SJCRH30 (cell line): Measurements from ENCODE around the gene GATA3. TPM values are rescaled to one million over a fixed set of nuclear protein-coding genes. Genes with fewer than 3 reads are reported as not detected.

Experiments used
- DNase-seq, 2 experiments: peaks; one replicate each; pipeline ENCODE4 v3.0.0-alpha.2; 2015 to 2020
- H3K27ac ChIP-seq: fragments of 250-450 bp; sonication (Bioruptor Pico); 2 replicates; pipeline ENCODE4 v1.5.1; 2020; ENCODE audit warnings: mild to moderate bottlenecking, moderate library complexity
- H3K27me3 ChIP-seq: fragments of 250-450 bp; sonication (Bioruptor Pico); 2 replicates; pipeline ENCODE4 v1.5.1; 2020; ENCODE audit warnings: mild to moderate bottlenecking, moderate library complexity
- H3K36me3 ChIP-seq: fragments of 250-450 bp; sonication (Bioruptor Pico); 2 replicates; pipeline ENCODE4 v1.5.1; 2020; ENCODE audit warnings: mild to moderate bottlenecking, moderate library complexity
- H3K4me1 ChIP-seq: fragments of 250-450 bp; sonication (Bioruptor Pico); 2 replicates; pipeline ENCODE4 v1.5.1; 2020; ENCODE audit warnings: mild to moderate bottlenecking, moderate library complexity
- H3K4me3 ChIP-seq: fragments of 250-450 bp; sonication (Bioruptor Pico); 2 replicates; pipeline ENCODE4 v1.5.1; 2020; ENCODE audit warnings: mild to moderate bottlenecking, moderate library complexity
- H3K9me3 ChIP-seq: fragments of 250-450 bp; sonication (Bioruptor Pico); replicated peaks from 2 replicates; pipeline ENCODE4 v1.5.1; 2020; ENCODE audit warnings: mild to moderate bottlenecking, moderate library complexity
- total RNA-seq: library from RNA; depleted of rRNA; stranded (reverse); fragments of >200 nt; shearing (Covaris generic); gene quantifications from 2 replicates; pipeline ENCODE4 v1.2.3, GENCODE V29; 2014

GATA3 gene
- total RNA-seq, 1 experiment from 2014 or later = 1.2 TPM

DNA sequence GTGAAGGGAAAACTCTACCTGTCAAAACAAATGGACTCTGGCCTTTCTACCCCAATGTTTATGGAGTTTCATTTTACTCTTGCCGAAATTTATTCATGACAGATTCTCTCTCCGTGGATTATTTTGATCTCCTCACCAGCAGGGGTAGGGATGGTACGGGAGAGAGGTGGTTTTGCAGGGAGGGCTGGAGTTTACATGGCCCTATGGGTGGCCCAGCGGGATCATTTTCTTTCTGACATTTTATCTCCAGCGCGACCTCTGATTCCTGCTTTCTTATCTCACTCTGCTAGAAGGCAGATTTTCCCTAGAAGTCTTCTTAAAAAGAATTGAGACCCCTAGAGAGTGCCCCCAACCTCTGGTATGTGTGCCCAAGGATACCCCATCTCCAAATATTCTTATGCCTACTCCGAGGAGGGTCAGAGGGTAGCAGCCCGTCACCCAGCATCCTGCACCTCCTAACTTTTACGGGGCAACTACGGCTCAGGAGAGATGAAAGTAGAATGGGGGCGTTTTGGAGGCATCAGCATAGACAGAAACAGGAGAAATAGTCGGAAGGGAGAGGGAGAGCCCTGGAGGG, 10.1 kb upstream of the GATA3 start:
- Histone ChIP-seq H3K4me1 (0 out of 2 replicates have a peak, but pooled peaks cover 2% of the 10 kb centered on the region), H3K27ac (no peak overlapping the region), H3K9me3 (no peaks in the 10 kb centered on the region), H3K4me3 (peak overlapping the region; percentile 61), H3K36me3 (no peaks in the 10 kb centered on the region), H3K27me3 (no peaks in the 10 kb centered on the region)
- no peak for DNase-seq

GRCh38 chr10:8044908-8045725, 9.4 kb upstream of the GATA3 start:
- Histone ChIP-seq H3K4me3 (peak overlapping the region; percentile 61), H3K36me3 (no peaks in the 10 kb centered on the region), H3K27ac (no peak overlapping the region), H3K9me3 (no peaks in the 10 kb centered on the region), H3K4me1 (0 out of 2 replicates have a peak, but pooled peaks cover 2% of the 10 kb centered on the region), H3K27me3 (no peaks in the 10 kb centered on the region)
- DNase-seq = peak; percentile 22 to 32

GRCh38 chr10:8045726-8046494, 8.6 kb upstream of the GATA3 start:
- no peak for DNase-seq
- Histone ChIP-seq H3K27ac (no peak overlapping the region), H3K4me1 (0 out of 2 replicates have a peak, but pooled peaks cover 2% of the 10 kb centered on the region), H3K36me3 (no peaks in the 10 kb centered on the region), H3K9me3 (no peaks in the 10 kb centered on the region), H3K4me3 (peak overlapping the region; percentile 61), H3K27me3 (no peaks in the 10 kb centered on the region)

DNA sequence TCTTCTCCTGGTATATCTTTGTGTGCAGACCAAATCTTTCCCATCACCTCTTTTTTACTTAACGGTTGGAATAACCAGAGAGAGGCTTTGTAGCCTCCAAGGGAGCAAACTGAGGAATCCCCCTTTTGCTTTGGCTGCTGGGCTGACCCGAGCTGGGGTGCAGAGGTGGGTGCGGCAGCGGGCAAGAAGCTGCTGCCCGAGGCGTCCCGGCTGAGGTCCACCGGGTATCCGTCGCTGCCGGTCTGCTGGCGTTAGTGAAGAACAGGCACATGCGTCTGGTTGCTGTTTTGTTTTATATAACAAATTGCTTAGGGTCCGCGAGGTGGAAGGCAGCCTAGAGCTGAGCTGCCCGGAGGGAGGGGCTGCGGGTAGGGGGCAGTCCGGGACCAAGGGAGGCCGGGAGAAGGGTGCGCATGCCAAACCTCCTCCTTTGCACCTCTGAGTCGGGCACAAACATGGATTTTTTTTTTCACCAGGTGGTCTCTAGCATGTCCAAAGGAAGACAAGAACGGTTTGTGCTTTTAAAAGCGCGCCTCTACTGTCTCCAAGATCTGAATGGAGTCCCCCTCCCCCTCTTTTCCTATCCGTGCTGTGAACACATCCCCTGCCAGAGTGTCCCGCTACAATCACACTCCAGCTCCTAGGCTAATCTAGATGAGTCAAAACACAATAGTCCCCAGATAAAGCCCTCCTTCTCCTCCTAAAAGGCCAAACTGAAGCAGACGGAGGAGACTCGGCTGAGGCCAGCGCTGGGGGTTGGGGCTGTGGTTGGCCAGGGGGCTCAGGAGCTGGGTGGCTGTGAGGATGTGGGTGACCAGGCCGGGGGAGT, 6.8 kb upstream of the GATA3 start:
- Histone ChIP-seq H3K27ac (no peak overlapping the region), H3K9me3 (no peaks in the 10 kb centered on the region), H3K4me3 (no peak overlapping the region), H3K36me3 (no peaks in the 10 kb centered on the region), H3K4me1 (0 out of 2 replicates have a peak, but pooled peaks cover 2% of the 10 kb centered on the region), H3K27me3 (no peaks in the 10 kb centered on the region)
- no peak for DNase-seq

- Histone ChIP-seq H3K36me3 (no peaks in the 10 kb centered on the region), H3K9me3 (no peaks in the 10 kb centered on the region), H3K4me3 (no peak overlapping the region), H3K27ac (no peak overlapping the region), H3K4me1 (0 out of 2 replicates have a peak, but pooled peaks cover 2% of the 10 kb centered on the region), H3K27me3 (no peaks in the 10 kb centered on the region)
- no peak for DNase-seq
Measured at GRCh38 chr10:8048281-8049008, 6.0 kb upstream of the GATA3 start.

DNA sequence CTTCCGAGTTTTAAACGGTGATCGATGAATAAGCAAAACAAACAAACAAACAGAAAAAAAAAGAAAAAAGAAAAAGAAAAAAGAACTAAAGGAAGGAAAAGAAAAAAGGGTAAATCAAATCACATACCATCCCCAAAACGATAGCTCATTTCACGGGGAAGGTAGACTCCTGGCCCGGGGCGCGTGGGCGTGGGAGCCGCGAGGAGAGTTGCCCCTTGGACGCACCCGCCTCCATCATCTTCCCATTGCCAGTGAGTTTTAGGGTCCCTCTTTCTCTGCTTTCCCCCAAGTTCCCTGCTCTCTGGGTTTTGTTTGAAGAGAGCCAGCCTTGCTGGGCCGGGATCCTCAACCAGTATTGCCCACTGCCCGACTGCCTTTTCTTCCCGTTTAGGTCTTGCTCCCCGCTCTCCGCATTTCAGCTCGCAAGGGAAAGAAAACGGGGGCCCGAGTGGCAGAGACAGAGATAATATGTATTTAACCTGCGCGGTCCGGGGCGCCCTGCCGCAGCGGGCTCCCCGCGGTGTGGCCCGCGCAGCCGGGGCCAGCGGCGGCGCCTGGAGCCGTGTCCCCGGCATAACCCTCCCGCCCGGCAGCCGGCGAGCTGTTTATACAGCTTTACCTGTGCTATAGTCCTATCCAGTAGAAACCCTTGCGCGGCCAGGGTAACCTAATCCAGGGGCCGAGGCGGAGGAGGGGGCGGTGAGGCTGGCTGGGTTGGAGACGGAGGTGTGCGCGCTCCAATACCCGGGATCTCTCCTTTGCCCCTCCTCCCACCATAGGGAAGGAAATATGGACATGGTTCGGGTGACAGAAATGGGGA, 5.2 kb upstream of the GATA3 start:
- no peaks in the 10 kb centered on the region for H3K27me3 ChIP-seq
- no peaks in the 10 kb centered on the region for H3K36me3 ChIP-seq
- peak overlapping the region; percentile 59 for H3K4me3 ChIP-seq
- H3K27ac ChIP-seq = no peak overlapping the region
- DNase-seq = no peak
- 0 out of 2 replicates have a peak, but pooled peaks cover 2% of the 10 kb centered on the region for H3K4me1 ChIP-seq
- H3K9me3 ChIP-seq = no peaks in the 10 kb centered on the region

DNA sequence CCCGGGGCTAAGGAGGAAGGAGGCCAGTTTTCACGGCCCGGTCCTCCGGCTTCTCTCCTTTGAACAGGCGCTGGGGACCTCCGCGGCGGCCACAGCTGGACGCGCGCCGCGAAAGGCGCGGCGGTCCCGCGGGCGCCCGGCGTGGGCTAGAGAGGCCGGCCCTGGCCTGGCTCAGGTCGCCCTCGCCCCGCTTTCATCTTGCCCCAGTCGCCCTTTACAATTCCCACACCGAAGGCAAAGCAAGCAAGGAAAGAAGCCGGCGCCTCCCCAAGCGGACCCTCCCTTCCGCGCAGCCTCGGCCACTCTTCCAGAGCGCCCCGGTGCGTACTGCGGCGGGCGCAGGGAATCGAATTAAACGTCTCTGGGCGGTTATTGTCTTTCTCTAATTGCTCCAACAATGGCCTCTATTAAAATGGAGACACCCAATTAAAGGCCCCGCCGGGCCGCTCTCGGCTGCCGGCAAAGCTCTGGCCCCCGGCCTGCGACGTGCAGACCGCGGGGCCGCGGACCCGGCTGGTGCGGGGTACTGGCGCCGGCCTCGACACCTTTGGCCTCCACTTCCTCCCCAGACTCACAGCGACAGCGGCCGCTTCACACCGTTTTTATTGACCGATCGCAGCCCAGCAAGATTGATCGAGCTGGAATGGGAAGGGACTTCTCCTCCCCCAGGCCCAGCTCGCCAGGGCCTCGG, 4.5 kb upstream of the GATA3 start:
- peak overlapping the region; percentile 41; the same call in 1 of the 2 replicates for H3K27ac ChIP-seq
- H3K4me1 ChIP-seq = 0 out of 2 replicates have a peak, but pooled peaks cover 2% of the 10 kb centered on the region
- no peaks in the 10 kb centered on the region for H3K36me3 ChIP-seq
- no peaks in the 10 kb centered on the region for H3K27me3 ChIP-seq
- H3K4me3 ChIP-seq = peak overlapping the region; percentile 59
- no peaks in the 10 kb centered on the region for H3K9me3 ChIP-seq
- DNase-seq = peak in 1 of 2 experiments; percentile 22

- H3K4me3 ChIP-seq = peak overlapping the region; percentile 59
- H3K27ac ChIP-seq = peak overlapping the region; percentile 41; the same call in 1 of the 2 replicates
- no peaks in the 10 kb centered on the region for H3K36me3 ChIP-seq
- H3K9me3 ChIP-seq = no peaks in the 10 kb centered on the region
- 0 out of 2 replicates have a peak, but pooled peaks cover 2% of the 10 kb centered on the region for H3K4me1 ChIP-seq
- H3K27me3 ChIP-seq = no peaks in the 10 kb centered on the region
- peak; percentile 65 for DNase-seq
Measured at GRCh38 chr10:8050556-8051108, 3.9 kb upstream of the GATA3 start.

- Histone ChIP-seq H3K4me1 (no peaks in the 10 kb centered on the region), H3K9me3 (no peaks in the 10 kb centered on the region), H3K27ac (no peak overlapping the region), H3K36me3 (no peaks in the 10 kb centered on the region), H3K4me3 (peak overlapping the region; percentile 59), H3K27me3 (no peaks in the 10 kb centered on the region)
- no peak for DNase-seq
Measured at GRCh38 chr10:8051109-8051821, 3.2 kb upstream of the GATA3 start.

- H3K9me3 ChIP-seq = no peaks in the 10 kb centered on the region
- DNase-seq = no peak
- H3K4me1 ChIP-seq = no peaks in the 10 kb centered on the region
- no peak overlapping the region for H3K4me3 ChIP-seq
- H3K27ac ChIP-seq = no peak overlapping the region
- no peaks in the 10 kb centered on the region for H3K36me3 ChIP-seq
- no peaks in the 10 kb centered on the region for H3K27me3 ChIP-seq
Measured at GRCh38 chr10:8051851-8052257, 2.6 kb upstream of the GATA3 start.

GRCh38 chr10:8052341-8052955, 2.0 kb upstream of the GATA3 start:
- H3K27me3 ChIP-seq = no peaks in the 10 kb centered on the region
- H3K9me3 ChIP-seq = no peaks in the 10 kb centered on the region
- no peaks in the 10 kb centered on the region for H3K4me1 ChIP-seq
- DNase-seq = no peak
- H3K36me3 ChIP-seq = no peaks in the 10 kb centered on the region
- no peak overlapping the region for H3K4me3 ChIP-seq
- H3K27ac ChIP-seq = no peak overlapping the region
